H9 (cell line): ENCODE data around the gene HSD17B8. TPM values are rescaled to one million over a fixed set of nuclear protein-coding genes. Genes with fewer than 3 reads are reported as not detected.

Experiments
- DNase-seq: peaks from one replicate; pipeline ENCODE4 v3.0.0-alpha.2; 2017
- H2AFZ ChIP-seq: one replicate; pipeline ENCODE4 v1.6.1; 2013; ENCODE audit warnings: mild to moderate bottlenecking, low read length, control low read depth, moderate library complexity
- H2AK5ac ChIP-seq: 2 replicates; pipeline ENCODE4 v1.6.1; 2013; ENCODE audit warnings: low read length, control low read depth, mixed read lengths; ENCODE audit not compliant: insufficient read length
- H2BK120ac ChIP-seq: one replicate; pipeline ENCODE4 v1.6.1; 2013; ENCODE audit warnings: low read depth, mild to moderate bottlenecking, low read length, control low read depth, inconsistent platforms; ENCODE audit not compliant: poor library complexity, severe bottlenecking
- H2BK12ac ChIP-seq: 2 replicates; pipeline ENCODE4 v1.6.1; 2013; ENCODE audit warnings: low read length, control low read depth, mixed read lengths, low read depth; ENCODE audit not compliant: insufficient read length
- H2BK15ac ChIP-seq: 2 replicates; pipeline ENCODE4 v1.6.1; 2013; ENCODE audit warnings: low read depth, low read length, control low read depth
- H2BK20ac ChIP-seq: one replicate; pipeline ENCODE4 v1.6.1; 2013; ENCODE audit warnings: low read depth, mild to moderate bottlenecking, low read length, control low read depth, inconsistent platforms; ENCODE audit not compliant: poor library complexity, severe bottlenecking
- H2BK5ac ChIP-seq: 2 replicates; pipeline ENCODE4 v1.6.1; 2013; ENCODE audit warnings: low read length, control low read depth, mixed read lengths; ENCODE audit not compliant: insufficient read length
- H3K14ac ChIP-seq: 2 replicates; pipeline ENCODE4 v1.6.1; 2013; ENCODE audit warnings: low read length, control low read depth; ENCODE audit not compliant: insufficient read depth
- H3K18ac ChIP-seq: 2 replicates; pipeline ENCODE4 v1.6.1; 2013; ENCODE audit warnings: low read depth, mild to moderate bottlenecking, mixed read lengths, low read length, control low read depth; ENCODE audit not compliant: insufficient read length
- H3K23ac ChIP-seq: 2 replicates; pipeline ENCODE4 v1.6.1; 2013; ENCODE audit warnings: low read length, control low read depth, mixed read lengths, low read depth; ENCODE audit not compliant: insufficient read length
- H3K23me2 ChIP-seq: 2 replicates; pipeline ENCODE4 v1.6.1; 2013; ENCODE audit warnings: low read depth, mild to moderate bottlenecking, mixed read lengths, low read length, control low read depth; ENCODE audit not compliant: insufficient read length, poor library complexity, severe bottlenecking
- H3K27ac ChIP-seq: 2 replicates; pipeline ENCODE4 v1.5.1; 2013; ENCODE audit warnings: low read length, control low read depth, mixed read lengths, low read depth; ENCODE audit not compliant: insufficient read length
- H3K27me3 ChIP-seq: 2 replicates; pipeline ENCODE4 v1.6.1; 2013; ENCODE audit warnings: low read length, control low read depth, inconsistent platforms; ENCODE audit not compliant: insufficient read depth
- H3K4ac ChIP-seq: 2 replicates; pipeline ENCODE4 v1.6.1; 2013; ENCODE audit warnings: low read depth, mild to moderate bottlenecking, control low read depth, inconsistent platforms, low read length, moderate library complexity
- H3K4me1 ChIP-seq: 2 replicates; pipeline ENCODE4 v1.6.1; 2013; ENCODE audit warnings: low read length, control low read depth, inconsistent platforms; ENCODE audit not compliant: insufficient read depth
- H3K4me2 ChIP-seq: 2 replicates; pipeline ENCODE4 v1.6.1; 2013; ENCODE audit warnings: low read length, control low read depth, mixed read lengths; ENCODE audit not compliant: insufficient read length, insufficient read depth
- H3K56ac ChIP-seq: 2 replicates; pipeline ENCODE4 v1.6.1; 2013; ENCODE audit warnings: low read depth, mild to moderate bottlenecking, mixed read lengths, low read length, control low read depth; ENCODE audit not compliant: insufficient read length
- H3K79me1 ChIP-seq: 2 replicates; pipeline ENCODE4 v1.6.1; 2013; ENCODE audit warnings: low read depth, mild to moderate bottlenecking, moderate library complexity, low read length, control low read depth, inconsistent platforms; ENCODE audit not compliant: insufficient read depth, poor library complexity, severe bottlenecking
- H3K79me2 ChIP-seq: 2 replicates; pipeline ENCODE4 v1.6.1; 2013; ENCODE audit warnings: low read length, control low read depth, inconsistent platforms; ENCODE audit not compliant: insufficient read depth
- H3K9ac ChIP-seq: 2 replicates; pipeline ENCODE4 v1.6.1; 2013; ENCODE audit warnings: low read length, control low read depth, mixed read lengths; ENCODE audit not compliant: insufficient read length; ENCODE audit errors: extremely low read depth
- H3K9me3 ChIP-seq: one replicate; pipeline ENCODE4 v1.6.1; 2013; ENCODE audit warnings: low read depth, low read length, inconsistent platforms; ENCODE audit not compliant: control insufficient read depth
- H3T11ph ChIP-seq: one replicate; pipeline ENCODE4 v1.6.1; 2013; ENCODE audit warnings: mild to moderate bottlenecking, low read length, control low read depth, inconsistent platforms
- H4K20me1 ChIP-seq: one replicate; pipeline ENCODE4 v1.6.1; 2013; ENCODE audit not compliant: control insufficient read depth, insufficient read length, insufficient read depth
- H4K5ac ChIP-seq: 2 replicates; pipeline ENCODE4 v1.6.1; 2013; ENCODE audit warnings: low read depth, mild to moderate bottlenecking, mixed read lengths, low read length, control low read depth; ENCODE audit not compliant: insufficient read length
- H4K8ac ChIP-seq: replicated peaks from 2 replicates; pipeline ENCODE4 v1.6.1; 2013; ENCODE audit warnings: low read length, control low read depth, mixed read lengths, low read depth; ENCODE audit not compliant: insufficient read length
- H4K91ac ChIP-seq: 2 replicates; pipeline ENCODE4 v1.6.1; 2013; ENCODE audit warnings: low read depth, mild to moderate bottlenecking, moderate library complexity, mixed read lengths, low read length, control low read depth; ENCODE audit not compliant: insufficient read length
- H3K27ac Mint-ChIP-seq, 3 experiments: 2 replicates in 2 of 3; 3 replicates in 1 of 3; pipeline ENCODE4 v1.8.0; 2020 to 2021; ENCODE audit warnings: mixed read lengths in 3 of 3, mild to moderate bottlenecking in 1 of 3, moderate library complexity in 1 of 3
- H3K27me3 Mint-ChIP-seq: 2 replicates; pipeline ENCODE4 v1.8.0; 2021; ENCODE audit warnings: low read depth, mild to moderate bottlenecking, moderate library complexity, mixed read lengths
- H3K36me3 Mint-ChIP-seq, 3 experiments: 2 replicates in 2 of 3; 3 replicates in 1 of 3; pipeline ENCODE4 v1.8.0; 2020 to 2021; ENCODE audit warnings: low read depth in 3 of 3, mixed read lengths in 3 of 3; ENCODE audit not compliant: insufficient read depth in 1 of 3
- H3K4me1 Mint-ChIP-seq, 2 experiments: 2 replicates each; pipeline ENCODE4 v1.8.0; 2020; ENCODE audit warnings: mixed read lengths in 2 of 2
- H3K4me3 Mint-ChIP-seq, 2 experiments: 2 replicates in 1 of 2; 3 replicates in 1 of 2; pipeline ENCODE4 v1.8.0; 2020 to 2021; ENCODE audit warnings: mild to moderate bottlenecking in 2 of 2, mixed read lengths in 2 of 2, moderate library complexity in 1 of 2
- H3K9me3 Mint-ChIP-seq, 2 experiments: 2 replicates in 1 of 2; 3 replicates in 1 of 2; pipeline ENCODE4 v1.8.0; 2020; ENCODE audit warnings: mild to moderate bottlenecking in 2 of 2, mixed read lengths in 2 of 2, moderate library complexity in 1 of 2
- total RNA-seq: library from RNA; stranded (reverse); gene quantifications from 2 replicates; pipeline ENCODE4 v1.2.1, GENCODE V29; 2021
- TF ChIP-seq, protein P1 (sequence below): fragments of 200-600 bp; sonication (generic); conservative IDR thresholded peaks from 3 replicates; pipeline ENCODE4 v1.8.0; 2021; ENCODE audit warnings: antibody characterized with exemption, mild to moderate bottlenecking

Gene HSD17B8
- total RNA-seq, 1 experiment from 2014 or later = 7.1 TPM

DNA sequence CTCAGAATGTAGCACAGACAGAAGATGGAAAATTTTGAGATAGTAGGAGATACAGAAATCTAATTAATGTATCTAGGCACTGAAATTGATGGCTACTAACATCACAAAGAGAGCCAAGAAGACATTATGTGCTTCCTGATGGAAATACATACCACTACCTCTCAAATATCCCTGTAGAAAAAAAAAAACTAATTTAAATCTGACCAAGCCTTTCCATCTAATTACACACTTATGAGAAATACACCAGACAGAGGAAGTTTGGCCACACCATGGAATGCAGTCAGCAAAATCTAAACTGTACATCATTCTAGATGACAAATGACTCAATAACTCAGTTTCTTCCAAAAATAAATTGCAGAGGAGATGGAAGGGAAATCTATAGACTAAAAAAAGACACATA, 48.3 kb downstream of the HSD17B8 start:
- H3K23me2 ChIP-seq = peaks cover 17% of the 10 kb centered on the region
- H2AFZ ChIP-seq = no peak overlapping the region
- no peak overlapping the region for H3K4me2 ChIP-seq
- Mint-ChIP-seq H3K27me3 (peaks cover 13% of the 10 kb centered on the region), H3K4me3 (no peak overlapping the region), H3K9me3 (no peaks in the 10 kb centered on the region; a peak in 1 of 5 replicates), H3K36me3 (peaks cover 11 to 36% (median 29%) of the 10 kb centered on the region in 3 experiments), H3K4me1 (peaks cover 20 to 24% of the 10 kb centered on the region in 2 experiments), H3K27ac (no peak overlapping the region)
- no peak overlapping the region for H4K8ac ChIP-seq
- no peaks in the 10 kb centered on the region for H3K79me1 ChIP-seq
- H4K5ac ChIP-seq = no peak overlapping the region
- no peak overlapping the region for H3K23ac ChIP-seq
- no peaks in the 10 kb centered on the region for H3K79me2 ChIP-seq
- H3K4me1 ChIP-seq = no peaks in the 10 kb centered on the region; the same call in 1 of the 2 replicates
- H2BK20ac ChIP-seq = no peak overlapping the region
- H2BK120ac ChIP-seq = no peak overlapping the region
- no peak overlapping the region for H3T11ph ChIP-seq
- no peaks in the 10 kb centered on the region; the same call in 1 of the 2 replicates for H3K27me3 ChIP-seq
- H2BK15ac ChIP-seq = no peak overlapping the region
- no peak overlapping the region for H3K27ac ChIP-seq
- no peaks in the 10 kb centered on the region for H3K9me3 ChIP-seq
- no peak overlapping the region for H3K14ac ChIP-seq
- no peak overlapping the region for H3K56ac ChIP-seq
- no peak overlapping the region for H2AK5ac ChIP-seq
- H4K20me1 ChIP-seq = no peaks in the 10 kb centered on the region
- no peak overlapping the region for H2BK12ac ChIP-seq
- no peak overlapping the region for H4K91ac ChIP-seq
- H3K18ac ChIP-seq = no peak overlapping the region
- no peak overlapping the region for H3K4ac ChIP-seq
- DNase-seq = no peak
- H2BK5ac ChIP-seq = no peak overlapping the region
- H3K9ac ChIP-seq = no peak overlapping the region
- TF ChIP-seq, protein P1, sequence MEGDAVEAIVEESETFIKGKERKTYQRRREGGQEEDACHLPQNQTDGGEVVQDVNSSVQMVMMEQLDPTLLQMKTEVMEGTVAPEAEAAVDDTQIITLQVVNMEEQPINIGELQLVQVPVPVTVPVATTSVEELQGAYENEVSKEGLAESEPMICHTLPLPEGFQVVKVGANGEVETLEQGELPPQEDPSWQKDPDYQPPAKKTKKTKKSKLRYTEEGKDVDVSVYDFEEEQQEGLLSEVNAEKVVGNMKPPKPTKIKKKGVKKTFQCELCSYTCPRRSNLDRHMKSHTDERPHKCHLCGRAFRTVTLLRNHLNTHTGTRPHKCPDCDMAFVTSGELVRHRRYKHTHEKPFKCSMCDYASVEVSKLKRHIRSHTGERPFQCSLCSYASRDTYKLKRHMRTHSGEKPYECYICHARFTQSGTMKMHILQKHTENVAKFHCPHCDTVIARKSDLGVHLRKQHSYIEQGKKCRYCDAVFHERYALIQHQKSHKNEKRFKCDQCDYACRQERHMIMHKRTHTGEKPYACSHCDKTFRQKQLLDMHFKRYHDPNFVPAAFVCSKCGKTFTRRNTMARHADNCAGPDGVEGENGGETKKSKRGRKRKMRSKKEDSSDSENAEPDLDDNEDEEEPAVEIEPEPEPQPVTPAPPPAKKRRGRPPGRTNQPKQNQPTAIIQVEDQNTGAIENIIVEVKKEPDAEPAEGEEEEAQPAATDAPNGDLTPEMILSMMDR = no peak
